HepG2 (cell line): ENCODE data around the gene CEP104. TPM values are rescaled to one million over a fixed set of nuclear protein-coding genes. Genes with fewer than 3 reads are reported as not detected.

Experiments used
- HNF4G ChIP-seq, 2 experiments: sonication (generic) in 1 of 2; formaldehyde crosslinking in 1 of 2; IDR thresholded peaks; 2 replicates each; pipeline versions ENCODE4 v1.4.0 to v1.6.1; 2011 to 2020; ENCODE audit warnings: borderline replicate concordance in 2 of 2, low read depth in 2 of 2, mild to moderate bottlenecking in 2 of 2, low read length in 1 of 2, missing genetic modification reagents in 1 of 2, moderate library complexity in 1 of 2
- MEIS1 ChIP-seq: sonication (generic); formaldehyde crosslinking; IDR thresholded peaks from 2 replicates; pipeline ENCODE4 v1.9.0; 2021; ENCODE audit warnings: mild to moderate bottlenecking, missing genetic modification reagents, moderate library complexity, borderline replicate concordance
- TARDBP ChIP-seq: sonication (generic); formaldehyde crosslinking; IDR thresholded peaks from 2 replicates; pipeline ENCODE4 v1.8.0; 2022; ENCODE audit warnings: mild to moderate bottlenecking, missing genetic modification reagents
- ZNF282 ChIP-seq: fragments of 450-650 bp; IDR thresholded peaks from 2 replicates; pipeline ENCODE4 v1.6.1; 2018; ENCODE audit not compliant: partially characterized antibody
- ZNF30 ChIP-seq: sonication (generic); formaldehyde crosslinking; IDR thresholded peaks from 2 replicates; pipeline ENCODE4 v1.5.0; 2020; ENCODE audit warnings: mild to moderate bottlenecking, missing genetic modification reagents
- ZNF543 ChIP-seq: sonication (generic); formaldehyde crosslinking; IDR thresholded peaks from 2 replicates; pipeline ENCODE4 v1.4.0; 2020; ENCODE audit warnings: mild to moderate bottlenecking, missing genetic modification reagents
- ZNF619 ChIP-seq: sonication (generic); formaldehyde crosslinking; IDR thresholded peaks from 2 replicates; pipeline ENCODE4 v1.4.0; 2020; ENCODE audit warnings: mild to moderate bottlenecking, missing genetic modification reagents
- ZNF761 ChIP-seq: sonication (generic); formaldehyde crosslinking; conservative IDR thresholded peaks from 2 replicates; pipeline ENCODE4 v1.4.0; 2020; ENCODE audit warnings: mild to moderate bottlenecking, missing genetic modification reagents
- polyA plus RNA-seq, 8 experiments: library from polyadenylated mRNA; depleted of rRNA in 3 of 8; stranded (reverse) in 7 of 8; unstranded in 1 of 8; fragments of >200 nt; fragmentation: Illumina TruSeq in 4 of 8; extraction: Trizol in 4 of 8; gene quantifications; 2 replicates each; pipeline versions ENCODE4 v1.2.1 to v1.2.3, GENCODE V29; 2011 to 2016; ENCODE audit warnings: low read depth in 4 of 8, missing spikeins in 1 of 8, mixed read lengths in 1 of 8; ENCODE audit not compliant: insufficient read depth in 1 of 8
- total RNA-seq, 5 experiments: library from RNA; depleted of rRNA; stranded (reverse); fragments of >200 nt; fragmentation: Illumina TruSeq; extraction: Trizol; gene quantifications; 2 replicates each; pipeline ENCODE4 v1.2.3, GENCODE V29; 2016; ENCODE audit warnings: low read depth in 1 of 5
- TF ChIP-seq, protein P1 (sequence below): sonication (generic); formaldehyde crosslinking; IDR thresholded peaks from 2 replicates; pipeline ENCODE4 v1.4.0; 2020; ENCODE audit warnings: missing genetic modification reagents, borderline replicate concordance
- TF ChIP-seq, protein P2 (sequence below): sonication (generic); formaldehyde crosslinking; IDR thresholded peaks from 2 replicates; pipeline ENCODE4 v1.4.0; 2020; ENCODE audit warnings: missing genetic modification reagents, borderline replicate concordance
- TF ChIP-seq, protein P3 (sequence below): sonication (generic); formaldehyde crosslinking; IDR thresholded peaks from 2 replicates; pipeline ENCODE4 v1.5.1; 2020; ENCODE audit warnings: missing genetic modification reagents, mild to moderate bottlenecking, borderline replicate concordance
- TF ChIP-seq, protein P4 (sequence below): sonication (generic); formaldehyde crosslinking; IDR thresholded peaks from 2 replicates; pipeline ENCODE4 v1.5.1; 2020; ENCODE audit warnings: mild to moderate bottlenecking, moderate library complexity, missing genetic modification reagents
- TF ChIP-seq, protein P5 (sequence below): IDR thresholded peaks from 2 replicates; pipeline ENCODE4 v1.6.1; 2016; ENCODE audit warnings: control low read depth
- TF ChIP-seq, protein P6 (sequence below): fragments of 450-650 bp; IDR thresholded peaks from 2 replicates; pipeline ENCODE4 v1.6.1; 2017

The CEP104 gene
- total and polyA plus RNA-seq, 2 of the 13 experiments (the other 11 are each of a cell fraction or from before 2014, with no cell fraction given), result 20.4 to 30.1 TPM

DNA sequence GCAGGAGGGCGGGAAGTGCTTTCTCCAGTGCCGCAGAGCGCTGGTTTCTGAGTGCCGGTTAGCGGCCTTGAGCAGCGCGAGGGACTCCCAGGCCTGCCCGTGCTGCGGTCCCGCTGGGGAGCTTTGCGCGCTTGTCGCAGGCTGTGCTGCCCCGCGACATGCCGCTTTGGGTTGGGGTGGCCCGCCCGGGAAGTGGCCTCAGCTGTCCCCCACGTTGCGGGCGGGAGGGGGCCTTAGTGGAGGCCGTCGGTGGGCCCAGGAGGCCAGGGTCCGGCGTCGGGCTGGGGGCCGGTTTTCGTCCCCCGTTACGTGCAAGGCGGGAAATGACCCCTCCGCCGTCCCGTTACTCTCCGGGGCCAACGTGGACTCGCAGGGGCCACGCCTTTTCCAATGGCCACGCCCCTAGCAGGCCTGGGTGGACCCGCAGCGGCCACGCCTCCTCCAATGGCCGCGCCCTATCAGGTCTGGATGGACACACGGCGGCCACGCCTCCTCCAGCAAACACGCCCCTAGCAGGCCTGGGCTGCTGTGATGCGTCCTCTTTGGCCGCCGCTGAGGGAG is 44.0 kb upstream of the CEP104 start (continued):
- TF ChIP-seq, protein P1, sequence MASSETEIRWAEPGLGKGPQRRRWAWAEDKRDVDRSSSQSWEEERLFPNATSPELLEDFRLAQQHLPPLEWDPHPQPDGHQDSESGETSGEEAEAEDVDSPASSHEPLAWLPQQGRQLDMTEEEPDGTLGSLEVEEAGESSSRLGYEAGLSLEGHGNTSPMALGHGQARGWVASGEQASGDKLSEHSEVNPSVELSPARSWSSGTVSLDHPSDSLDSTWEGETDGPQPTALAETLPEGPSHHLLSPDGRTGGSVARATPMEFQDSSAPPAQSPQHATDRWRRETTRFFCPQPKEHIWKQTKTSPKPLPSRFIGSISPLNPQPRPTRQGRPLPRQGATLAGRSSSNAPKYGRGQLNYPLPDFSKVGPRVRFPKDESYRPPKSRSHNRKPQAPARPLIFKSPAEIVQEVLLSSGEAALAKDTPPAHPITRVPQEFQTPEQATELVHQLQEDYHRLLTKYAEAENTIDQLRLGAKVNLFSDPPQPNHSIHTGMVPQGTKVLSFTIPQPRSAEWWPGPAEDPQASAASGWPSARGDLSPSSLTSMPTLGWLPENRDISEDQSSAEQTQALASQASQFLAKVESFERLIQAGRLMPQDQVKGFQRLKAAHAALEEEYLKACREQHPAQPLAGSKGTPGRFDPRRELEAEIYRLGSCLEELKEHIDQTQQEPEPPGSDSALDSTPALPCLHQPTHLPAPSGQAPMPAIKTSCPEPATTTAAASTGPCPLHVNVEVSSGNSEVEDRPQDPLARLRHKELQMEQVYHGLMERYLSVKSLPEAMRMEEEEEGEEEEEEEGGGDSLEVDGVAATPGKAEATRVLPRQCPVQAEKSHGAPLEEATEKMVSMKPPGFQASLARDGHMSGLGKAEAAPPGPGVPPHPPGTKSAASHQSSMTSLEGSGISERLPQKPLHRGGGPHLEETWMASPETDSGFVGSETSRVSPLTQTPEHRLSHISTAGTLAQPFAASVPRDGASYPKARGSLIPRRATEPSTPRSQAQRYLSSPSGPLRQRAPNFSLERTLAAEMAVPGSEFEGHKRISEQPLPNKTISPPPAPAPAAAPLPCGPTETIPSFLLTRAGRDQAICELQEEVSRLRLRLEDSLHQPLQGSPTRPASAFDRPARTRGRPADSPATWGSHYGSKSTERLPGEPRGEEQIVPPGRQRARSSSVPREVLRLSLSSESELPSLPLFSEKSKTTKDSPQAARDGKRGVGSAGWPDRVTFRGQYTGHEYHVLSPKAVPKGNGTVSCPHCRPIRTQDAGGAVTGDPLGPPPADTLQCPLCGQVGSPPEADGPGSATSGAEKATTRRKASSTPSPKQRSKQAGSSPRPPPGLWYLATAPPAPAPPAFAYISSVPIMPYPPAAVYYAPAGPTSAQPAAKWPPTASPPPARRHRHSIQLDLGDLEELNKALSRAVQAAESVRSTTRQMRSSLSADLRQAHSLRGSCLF (CRISPR knock-in tag), result no peak
- TF ChIP-seq ZNF543 (CRISPR knock-in tag) (peak; percentile 43; the same call in 1 of the 2 replicates), ZNF761 (CRISPR knock-in tag) (0 out of 2 replicates have a peak, but pooled peaks have one; percentile 41), TARDBP (no peak; the same call in 1 of the 2 replicates), ZNF619 (CRISPR knock-in tag) (peak; percentile 61; the same call in 1 of the 2 replicates), MEIS1 (CRISPR knock-in tag) (0 out of 2 replicates have a peak, but pooled peaks have one; percentile 44), HNF4G (IDR thresholded peaks at IDR 0.05; ENCODE audit: borderline replicate concordance, low read depth, low read length) (no peak), HNF4G (CRISPR knock-in tag; IDR thresholded peaks at IDR 0.05; ENCODE audit: borderline replicate concordance, low read depth) (peak; percentile 37; the same call in 1 of the 2 replicates), ZNF30 (CRISPR knock-in tag) (no peak), ZNF282 (no peak)
- TF ChIP-seq, protein P2, sequence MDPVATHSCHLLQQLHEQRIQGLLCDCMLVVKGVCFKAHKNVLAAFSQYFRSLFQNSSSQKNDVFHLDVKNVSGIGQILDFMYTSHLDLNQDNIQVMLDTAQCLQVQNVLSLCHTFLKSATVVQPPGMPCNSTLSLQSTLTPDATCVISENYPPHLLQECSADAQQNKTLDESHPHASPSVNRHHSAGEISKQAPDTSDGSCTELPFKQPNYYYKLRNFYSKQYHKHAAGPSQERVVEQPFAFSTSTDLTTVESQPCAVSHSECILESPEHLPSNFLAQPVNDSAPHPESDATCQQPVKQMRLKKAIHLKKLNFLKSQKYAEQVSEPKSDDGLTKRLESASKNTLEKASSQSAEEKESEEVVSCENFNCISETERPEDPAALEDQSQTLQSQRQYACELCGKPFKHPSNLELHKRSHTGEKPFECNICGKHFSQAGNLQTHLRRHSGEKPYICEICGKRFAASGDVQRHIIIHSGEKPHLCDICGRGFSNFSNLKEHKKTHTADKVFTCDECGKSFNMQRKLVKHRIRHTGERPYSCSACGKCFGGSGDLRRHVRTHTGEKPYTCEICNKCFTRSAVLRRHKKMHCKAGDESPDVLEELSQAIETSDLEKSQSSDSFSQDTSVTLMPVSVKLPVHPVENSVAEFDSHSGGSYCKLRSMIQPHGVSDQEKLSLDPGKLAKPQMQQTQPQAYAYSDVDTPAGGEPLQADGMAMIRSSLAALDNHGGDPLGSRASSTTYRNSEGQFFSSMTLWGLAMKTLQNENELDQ (CRISPR knock-in tag), result no peak
- TF ChIP-seq, protein P3, sequence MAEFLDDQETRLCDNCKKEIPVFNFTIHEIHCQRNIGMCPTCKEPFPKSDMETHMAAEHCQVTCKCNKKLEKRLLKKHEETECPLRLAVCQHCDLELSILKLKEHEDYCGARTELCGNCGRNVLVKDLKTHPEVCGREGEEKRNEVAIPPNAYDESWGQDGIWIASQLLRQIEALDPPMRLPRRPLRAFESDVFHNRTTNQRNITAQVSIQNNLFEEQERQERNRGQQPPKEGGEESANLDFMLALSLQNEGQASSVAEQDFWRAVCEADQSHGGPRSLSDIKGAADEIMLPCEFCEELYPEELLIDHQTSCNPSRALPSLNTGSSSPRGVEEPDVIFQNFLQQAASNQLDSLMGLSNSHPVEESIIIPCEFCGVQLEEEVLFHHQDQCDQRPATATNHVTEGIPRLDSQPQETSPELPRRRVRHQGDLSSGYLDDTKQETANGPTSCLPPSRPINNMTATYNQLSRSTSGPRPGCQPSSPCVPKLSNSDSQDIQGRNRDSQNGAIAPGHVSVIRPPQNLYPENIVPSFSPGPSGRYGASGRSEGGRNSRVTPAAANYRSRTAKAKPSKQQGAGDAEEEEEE (CRISPR knock-in tag), result 0 out of 2 replicates have a peak, but pooled peaks have one; percentile 72
- TF ChIP-seq, protein P4, sequence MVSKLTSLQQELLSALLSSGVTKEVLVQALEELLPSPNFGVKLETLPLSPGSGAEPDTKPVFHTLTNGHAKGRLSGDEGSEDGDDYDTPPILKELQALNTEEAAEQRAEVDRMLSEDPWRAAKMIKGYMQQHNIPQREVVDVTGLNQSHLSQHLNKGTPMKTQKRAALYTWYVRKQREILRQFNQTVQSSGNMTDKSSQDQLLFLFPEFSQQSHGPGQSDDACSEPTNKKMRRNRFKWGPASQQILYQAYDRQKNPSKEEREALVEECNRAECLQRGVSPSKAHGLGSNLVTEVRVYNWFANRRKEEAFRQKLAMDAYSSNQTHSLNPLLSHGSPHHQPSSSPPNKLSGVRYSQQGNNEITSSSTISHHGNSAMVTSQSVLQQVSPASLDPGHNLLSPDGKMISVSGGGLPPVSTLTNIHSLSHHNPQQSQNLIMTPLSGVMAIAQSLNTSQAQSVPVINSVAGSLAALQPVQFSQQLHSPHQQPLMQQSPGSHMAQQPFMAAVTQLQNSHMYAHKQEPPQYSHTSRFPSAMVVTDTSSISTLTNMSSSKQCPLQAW (CRISPR knock-in tag), result peak; percentile 64; the same call in 1 of the 2 replicates
- TF ChIP-seq, protein P5, sequence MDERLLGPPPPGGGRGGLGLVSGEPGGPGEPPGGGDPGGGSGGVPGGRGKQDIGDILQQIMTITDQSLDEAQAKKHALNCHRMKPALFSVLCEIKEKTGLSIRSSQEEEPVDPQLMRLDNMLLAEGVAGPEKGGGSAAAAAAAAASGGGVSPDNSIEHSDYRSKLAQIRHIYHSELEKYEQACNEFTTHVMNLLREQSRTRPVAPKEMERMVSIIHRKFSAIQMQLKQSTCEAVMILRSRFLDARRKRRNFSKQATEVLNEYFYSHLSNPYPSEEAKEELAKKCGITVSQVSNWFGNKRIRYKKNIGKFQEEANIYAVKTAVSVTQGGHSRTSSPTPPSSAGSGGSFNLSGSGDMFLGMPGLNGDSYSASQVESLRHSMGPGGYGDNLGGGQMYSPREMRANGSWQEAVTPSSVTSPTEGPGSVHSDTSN, result peak; percentile 34; the same call in 1 of the 2 replicates
- TF ChIP-seq, protein P6, sequence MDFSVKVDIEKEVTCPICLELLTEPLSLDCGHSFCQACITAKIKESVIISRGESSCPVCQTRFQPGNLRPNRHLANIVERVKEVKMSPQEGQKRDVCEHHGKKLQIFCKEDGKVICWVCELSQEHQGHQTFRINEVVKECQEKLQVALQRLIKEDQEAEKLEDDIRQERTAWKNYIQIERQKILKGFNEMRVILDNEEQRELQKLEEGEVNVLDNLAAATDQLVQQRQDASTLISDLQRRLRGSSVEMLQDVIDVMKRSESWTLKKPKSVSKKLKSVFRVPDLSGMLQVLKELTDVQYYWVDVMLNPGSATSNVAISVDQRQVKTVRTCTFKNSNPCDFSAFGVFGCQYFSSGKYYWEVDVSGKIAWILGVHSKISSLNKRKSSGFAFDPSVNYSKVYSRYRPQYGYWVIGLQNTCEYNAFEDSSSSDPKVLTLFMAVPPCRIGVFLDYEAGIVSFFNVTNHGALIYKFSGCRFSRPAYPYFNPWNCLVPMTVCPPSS, result no peak
